Measurements from ENCODE around the gene PLA2G1B. TPM values are rescaled to one million over a fixed set of nuclear protein-coding genes. Genes with fewer than 3 reads are reported as not detected.

The PLA2G1B gene
- total and polyA plus RNA-seq, 2 of the 13 experiments (the other 11 are each of a cell fraction or from before 2014, with no cell fraction given) = 0.33 to 1.4 TPM

DNA sequence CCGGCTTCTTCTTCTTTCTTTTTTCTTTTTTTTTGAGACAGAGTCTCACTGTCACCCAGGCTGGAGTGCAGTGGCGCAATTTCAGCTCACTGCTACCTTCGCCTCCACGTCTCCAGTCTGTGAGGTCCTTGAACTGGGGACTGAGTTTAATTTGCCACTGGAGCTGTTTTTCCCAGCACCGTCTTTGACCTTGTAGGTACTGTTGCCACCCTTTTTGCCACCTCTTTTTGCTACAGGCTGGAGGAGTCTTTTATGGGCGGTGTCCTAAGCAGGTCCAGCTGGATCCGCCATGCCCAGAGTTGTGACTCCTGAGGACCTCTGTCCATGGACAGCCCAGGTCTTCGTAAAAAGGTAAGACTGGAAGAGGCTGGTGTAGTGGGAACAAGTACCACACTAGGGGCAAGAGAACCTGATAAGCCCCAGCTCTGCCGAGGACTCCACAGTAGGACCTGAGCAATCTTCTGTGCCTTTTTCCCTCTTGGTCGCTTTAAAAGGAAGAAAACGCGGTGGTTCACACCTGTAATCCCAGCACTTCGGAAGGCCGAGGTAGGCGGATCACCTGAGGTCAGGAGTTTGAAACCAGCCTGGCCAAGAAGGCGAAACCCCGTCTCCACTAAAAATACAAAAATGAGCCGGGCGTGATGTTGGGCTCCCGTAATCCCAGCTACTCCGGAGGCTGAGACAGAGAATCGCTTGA lies 36.8 kb downstream of the PLA2G1B start:
- peak overlapping the region; percentile 100 for H3K27ac ChIP-seq (ENCODE audit: extremely low read length, insufficient read depth, low read length)
- no peaks in the 10 kb centered on the region for H3K9me3 ChIP-seq (ENCODE audit: low read length)
- peak overlapping the region; percentile 63 for H3K9ac ChIP-seq (ENCODE audit: insufficient read depth, low read depth, low read length)
- H3K79me2 ChIP-seq (ENCODE audit: insufficient read depth, low read length) = no peaks in the 10 kb centered on the region
- H3K4me1 ChIP-seq (ENCODE audit: insufficient read depth, low read length) = peaks cover 26% of the 10 kb centered on the region; the same call in 1 of the 2 replicates
- H3K36me3 ChIP-seq (replicated peaks in 1 of 2; ENCODE audit: control insufficient read depth in 1 of 2, insufficient read depth in 2 of 2, low read length in 2 of 2) = no peaks in the 10 kb centered on the region
- under 1% methylated on average over 22 of the region's 22 CpGs for WGBS (ENCODE audit: low lambda C conversion rate)
- DNase-seq (ENCODE audit: low spot score) (peak; percentile 35), ATAC-seq (peak; percentile 21), FAIRE-seq (no peak)
- H3K4me3 ChIP-seq (replicated peaks in 1 of 3; ENCODE audit: insufficient read depth in 1 of 3, low read depth in 2 of 3, low read length in 3 of 3) = peak overlapping the region; percentile 52 to 68 (median 62)
- intact Hi-C loops (cut with micrococcal nuclease; ENCODE audit: unreplicated experiment) (loop anchor here (1.0 kb wide), 1 partner anchor 62 kb away; no protein-coding TSS in a partner anchor), in situ Hi-C loops (cut with HindIII; ENCODE audit: extremely low pct_ligation_motif_present, low pct_unique_long_range_greater_than_20kb) (no loop called here)
- H2AFZ ChIP-seq (ENCODE audit: low read length) = peak overlapping the region; percentile 77
- ChIA-PET POLR2A (interaction anchor here (0.7 to 5.6 kb wide), 43 partner anchors 8 to 1506 kb away, joined by 3 to 461 read pairs (median 5); partner anchors contain the start of genes BICDL1, COQ5, COX6A1 and DYNLL1), CTCF (ENCODE audit: low intra/inter-chr PET ratio, low total read pairs) (no interaction called here)
- no peaks in the 10 kb centered on the region for H4K20me1 ChIP-seq (ENCODE audit: insufficient read depth, low read length)
- peak overlapping the region; percentile 100 for H3K4me2 ChIP-seq (ENCODE audit: low read depth, low read length)
- H3K27me3 ChIP-seq (ENCODE audit: control insufficient read depth in 1 of 2, insufficient read depth in 2 of 2, low read length in 2 of 2) = no peaks in the 10 kb centered on the region; a peak in 2 of 5 replicates
- BruUV-seq (replicated peaks) = no TSS peak
- TF ChIP-seq CENPT (CRISPR knock-in tag; IDR thresholded peaks at IDR 0.05; ENCODE audit: low read depth) (no peak), ZNF350 (CRISPR knock-in tag; IDR thresholded peaks at IDR 0.05; ENCODE audit: borderline replicate concordance, low read depth) (0 out of 2 replicates have a peak, but pooled peaks have one; percentile 15), FOXJ3 (CRISPR knock-in tag; IDR thresholded peaks at IDR 0.05; ENCODE audit: borderline replicate concordance) (no peak), HOXA3 (CRISPR knock-in tag; IDR thresholded peaks at IDR 0.05) (no peak), ZNF883 (CRISPR knock-in tag; IDR thresholded peaks at IDR 0.05; ENCODE audit: not compliant biosample characterization) (no peak), PHF21A (CRISPR knock-in tag; IDR thresholded peaks at IDR 0.05) (no peak), ZFY (CRISPR knock-in tag; IDR thresholded peaks at IDR 0.05) (peak; percentile 25; the same call in 1 of the 2 replicates), SP1 (IDR thresholded peaks at IDR 0.05) (no peak), SP1 (CRISPR knock-in tag; IDR thresholded peaks at IDR 0.05) (no peak), MED13 (CRISPR knock-in tag; IDR thresholded peaks at IDR 0.05) (no peak), MATR3 (CRISPR knock-in tag; IDR thresholded peaks at IDR 0.05) (no peak), BCL6 (CRISPR knock-in tag; IDR thresholded peaks at IDR 0.05) (peak; percentile 9; the same call in 1 of the 2 replicates), ZNF777 (CRISPR knock-in tag; IDR thresholded peaks at IDR 0.05) (no peak), ZMYM3 (CRISPR knock-in tag; IDR thresholded peaks at IDR 0.05) (peak; percentile 28; the same call in 1 of the 2 replicates)
- TF ChIP-seq, protein P1, sequence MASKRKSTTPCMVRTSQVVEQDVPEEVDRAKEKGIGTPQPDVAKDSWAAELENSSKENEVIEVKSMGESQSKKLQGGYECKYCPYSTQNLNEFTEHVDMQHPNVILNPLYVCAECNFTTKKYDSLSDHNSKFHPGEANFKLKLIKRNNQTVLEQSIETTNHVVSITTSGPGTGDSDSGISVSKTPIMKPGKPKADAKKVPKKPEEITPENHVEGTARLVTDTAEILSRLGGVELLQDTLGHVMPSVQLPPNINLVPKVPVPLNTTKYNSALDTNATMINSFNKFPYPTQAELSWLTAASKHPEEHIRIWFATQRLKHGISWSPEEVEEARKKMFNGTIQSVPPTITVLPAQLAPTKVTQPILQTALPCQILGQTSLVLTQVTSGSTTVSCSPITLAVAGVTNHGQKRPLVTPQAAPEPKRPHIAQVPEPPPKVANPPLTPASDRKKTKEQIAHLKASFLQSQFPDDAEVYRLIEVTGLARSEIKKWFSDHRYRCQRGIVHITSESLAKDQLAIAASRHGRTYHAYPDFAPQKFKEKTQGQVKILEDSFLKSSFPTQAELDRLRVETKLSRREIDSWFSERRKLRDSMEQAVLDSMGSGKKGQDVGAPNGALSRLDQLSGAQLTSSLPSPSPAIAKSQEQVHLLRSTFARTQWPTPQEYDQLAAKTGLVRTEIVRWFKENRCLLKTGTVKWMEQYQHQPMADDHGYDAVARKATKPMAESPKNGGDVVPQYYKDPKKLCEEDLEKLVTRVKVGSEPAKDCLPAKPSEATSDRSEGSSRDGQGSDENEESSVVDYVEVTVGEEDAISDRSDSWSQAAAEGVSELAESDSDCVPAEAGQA (IDR thresholded peaks at IDR 0.05; ENCODE audit: low read depth) = no peak
- TF ChIP-seq, protein P1 (CRISPR knock-in tag; IDR thresholded peaks at IDR 0.05; ENCODE audit: borderline replicate concordance) = no peak
- TF ChIP-seq, protein P2, sequence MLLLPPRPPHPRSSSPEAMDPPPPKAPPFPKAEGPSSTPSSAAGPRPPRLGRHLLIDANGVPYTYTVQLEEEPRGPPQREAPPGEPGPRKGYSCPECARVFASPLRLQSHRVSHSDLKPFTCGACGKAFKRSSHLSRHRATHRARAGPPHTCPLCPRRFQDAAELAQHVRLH (CRISPR knock-in tag; IDR thresholded peaks at IDR 0.05; ENCODE audit: borderline replicate concordance, low read depth) = no peak
- TF ChIP-seq, protein P3, sequence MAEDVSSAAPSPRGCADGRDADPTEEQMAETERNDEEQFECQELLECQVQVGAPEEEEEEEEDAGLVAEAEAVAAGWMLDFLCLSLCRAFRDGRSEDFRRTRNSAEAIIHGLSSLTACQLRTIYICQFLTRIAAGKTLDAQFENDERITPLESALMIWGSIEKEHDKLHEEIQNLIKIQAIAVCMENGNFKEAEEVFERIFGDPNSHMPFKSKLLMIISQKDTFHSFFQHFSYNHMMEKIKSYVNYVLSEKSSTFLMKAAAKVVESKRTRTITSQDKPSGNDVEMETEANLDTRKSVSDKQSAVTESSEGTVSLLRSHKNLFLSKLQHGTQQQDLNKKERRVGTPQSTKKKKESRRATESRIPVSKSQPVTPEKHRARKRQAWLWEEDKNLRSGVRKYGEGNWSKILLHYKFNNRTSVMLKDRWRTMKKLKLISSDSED (CRISPR knock-in tag; IDR thresholded peaks at IDR 0.05) = no peak
